SU-DHL-6 (cell line): ENCODE measurements around the gene MORC2.

Source experiments
- H2AFZ ChIP-seq: fragments of 200-600 bp; sonication (generic); 2 replicates; pipeline ENCODE4 v1.6.1; 2014; ENCODE audit warnings: low read depth, mild to moderate bottlenecking, moderate library complexity, mixed read lengths, antibody characterized with exemption, low read length; ENCODE audit not compliant: severe bottlenecking
- H3F3A ChIP-seq: fragments of 200-600 bp; shearing (Covaris generic); 2 replicates; pipeline ENCODE4 v1.6.0; 2016; ENCODE audit warnings: antibody characterized with exemption, mild to moderate bottlenecking; ENCODE audit not compliant: insufficient read depth
- H3K27ac ChIP-seq: fragments of 200-600 bp; sonication (generic); 2 replicates; pipeline ENCODE4 v1.5.1; 2016; ENCODE audit warnings: low read depth, mild to moderate bottlenecking, low read length, moderate library complexity, mixed read lengths
- H3K27me3 ChIP-seq: fragments of 200-600 bp; sonication (generic), shearing (Covaris generic); 2 replicates; pipeline ENCODE4 v1.6.0; 2014; ENCODE audit warnings: mild to moderate bottlenecking, low read length
- H3K36me3 ChIP-seq: fragments of 200-600 bp; sonication (generic); 2 replicates; pipeline ENCODE4 v1.6.1; 2014; ENCODE audit warnings: mild to moderate bottlenecking, low read length, mixed read lengths
- H3K4me2 ChIP-seq: fragments of 300-600, 200-600 bp; shearing (Covaris generic), sonication (generic); 2 replicates; pipeline ENCODE4 v1.6.0; 2014; ENCODE audit warnings: low read length, low read depth, mild to moderate bottlenecking; ENCODE audit not compliant: poor library complexity, severe bottlenecking
- H3K4me3 ChIP-seq: fragments of 200-600 bp; sonication (generic); 2 replicates; pipeline ENCODE4 v1.5.1; 2014; ENCODE audit warnings: antibody characterized with exemption, low read length, mild to moderate bottlenecking, mixed read lengths; ENCODE audit not compliant: insufficient read depth, poor library complexity, severe bottlenecking
- H3K79me2 ChIP-seq: fragments of 200-600 bp; sonication (generic); 2 replicates; pipeline ENCODE4 v1.6.1; 2014; ENCODE audit warnings: mild to moderate bottlenecking, low read length, moderate library complexity; ENCODE audit not compliant: insufficient read depth
- H3K9ac ChIP-seq: fragments of 200-600 bp; sonication (generic); 2 replicates; pipeline ENCODE4 v1.7.0; 2014; ENCODE audit warnings: mild to moderate bottlenecking, low read length
- H3K9me2 ChIP-seq: fragments of 200-600 bp; sonication (generic); replicated peaks from 2 replicates; pipeline ENCODE4 v1.6.1; 2014; ENCODE audit warnings: low read length; ENCODE audit not compliant: insufficient read depth
- H3K9me3 ChIP-seq: fragments of 200-600 bp; sonication (generic); 2 replicates; pipeline ENCODE4 v1.6.1; 2014; ENCODE audit warnings: low read length, mixed read lengths; ENCODE audit not compliant: insufficient read depth
- H4K20me1 ChIP-seq: fragments of 200-600 bp; sonication (generic); 2 replicates; pipeline ENCODE4 v1.6.1; 2014; ENCODE audit warnings: low read depth, mild to moderate bottlenecking, antibody characterized with exemption, low read length, moderate library complexity, mixed read lengths
- CTCF ChIP-seq: fragments of 200-600 bp; sonication (generic); IDR thresholded peaks from one replicate; pipeline ENCODE4 v1.5.1; 2017; ENCODE audit warnings: antibody characterized with exemption, mild to moderate bottlenecking, low read length, moderate library complexity; ENCODE audit not compliant: insufficient read depth, poor library complexity, severe bottlenecking
- EZH2phosphoT487 ChIP-seq: fragments of 200-600 bp; sonication (generic), shearing (Covaris generic); conservative IDR thresholded peaks from 2 replicates; pipeline ENCODE4 v1.6.1; 2018; ENCODE audit warnings: mild to moderate bottlenecking, antibody characterized with exemption, low read length, moderate library complexity, mixed read lengths

Gene MORC2

GRCh38 chr22:30948930-30949342, 19.6 kb downstream of the MORC2 start:
- H3F3A ChIP-seq, result no peaks in the 10 kb centered on the region
- no peaks in the 10 kb centered on the region for H3K79me2 ChIP-seq
- peaks cover 4% of the 10 kb centered on the region; the same call in 1 of the 2 replicates for H3K36me3 ChIP-seq
- no peak overlapping the region for H2AFZ ChIP-seq
- no peak overlapping the region for H3K4me2 ChIP-seq
- H3K9me2 ChIP-seq, result no peaks in the 10 kb centered on the region
- H3K27ac ChIP-seq, result no peak overlapping the region
- TF ChIP-seq EZH2phosphoT487 (no peak), CTCF (no peak)
- H3K9ac ChIP-seq, result no peak overlapping the region
- no peak overlapping the region for H3K4me3 ChIP-seq
- no peaks in the 10 kb centered on the region for H3K27me3 ChIP-seq
- no peaks in the 10 kb centered on the region for H4K20me1 ChIP-seq
- H3K9me3 ChIP-seq, result no peaks in the 10 kb centered on the region

DNA sequence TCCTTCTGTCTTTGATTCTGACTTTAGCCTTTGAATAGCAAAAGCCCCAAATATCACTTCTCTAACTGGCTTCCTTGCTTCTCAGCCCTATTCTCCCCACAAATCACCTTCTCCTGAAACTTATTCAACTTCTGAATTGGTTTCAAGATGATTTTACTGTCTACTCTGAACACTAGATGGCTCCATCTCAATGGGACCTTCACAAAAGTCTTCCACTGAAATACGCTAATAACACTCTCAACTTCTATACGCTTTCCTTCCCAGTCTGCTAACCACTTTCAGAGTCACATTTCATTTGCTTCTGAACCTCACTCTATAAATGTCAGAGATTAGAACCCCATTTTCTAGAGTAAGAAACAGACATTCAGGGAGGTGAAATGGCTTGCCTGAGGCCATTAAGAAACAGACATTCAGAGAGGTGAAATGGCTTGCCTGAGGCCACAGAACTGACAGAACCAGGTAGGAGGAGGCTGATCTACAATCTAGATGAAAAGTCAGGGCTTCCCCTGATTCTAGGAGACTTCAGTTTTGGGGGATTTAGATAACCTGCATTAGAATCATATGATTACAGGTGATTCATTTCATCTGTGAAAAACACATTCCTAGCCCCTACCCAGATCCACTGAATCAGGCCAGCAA, 20.6 kb downstream of the MORC2 start:
- Histone ChIP-seq H3F3A (no peaks in the 10 kb centered on the region), H3K4me3 (no peak overlapping the region), H3K9ac (no peak overlapping the region), H3K79me2 (no peaks in the 10 kb centered on the region), H4K20me1 (no peaks in the 10 kb centered on the region), H3K9me2 (no peaks in the 10 kb centered on the region), H3K36me3 (peaks cover 4% of the 10 kb centered on the region; the same call in 1 of the 2 replicates), H3K9me3 (no peaks in the 10 kb centered on the region), H3K4me2 (no peak overlapping the region), H3K27me3 (no peaks in the 10 kb centered on the region), H3K27ac (no peak overlapping the region), H2AFZ (no peak overlapping the region)
- TF ChIP-seq CTCF (no peak), EZH2phosphoT487 (no peak)

DNA sequence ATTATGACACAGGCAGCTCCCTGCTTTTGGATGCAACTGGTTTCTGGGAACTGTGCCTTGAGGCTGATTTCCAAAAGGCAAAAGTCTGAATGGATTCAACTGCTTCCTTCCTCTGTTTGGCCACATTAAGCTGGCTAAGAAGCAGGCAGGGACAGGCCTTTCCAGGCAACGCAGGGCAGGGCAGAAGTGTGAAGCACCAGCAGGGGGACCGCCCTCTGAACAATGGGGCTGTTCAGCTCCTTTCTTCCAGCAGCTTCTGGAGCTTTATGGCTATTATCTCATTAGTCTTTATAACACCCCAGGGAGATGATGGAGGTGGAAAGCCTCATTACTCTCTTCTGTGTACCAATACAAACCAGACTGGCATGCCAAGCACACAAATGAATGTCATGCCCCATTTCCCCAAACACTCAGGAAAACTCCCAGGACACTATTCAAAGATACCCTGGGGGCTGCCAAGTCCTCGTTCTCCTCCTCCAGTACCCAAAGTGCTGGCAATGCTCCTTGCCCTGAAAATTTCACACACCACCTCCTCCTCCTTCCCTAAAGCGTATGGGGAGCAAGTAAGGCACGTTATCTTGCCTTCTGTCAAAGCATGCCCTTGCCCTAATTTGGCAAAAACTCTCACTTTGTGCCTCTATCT, 21.3 kb downstream of the MORC2 start:
- no peak overlapping the region for H3K27ac ChIP-seq
- H4K20me1 ChIP-seq, result no peaks in the 10 kb centered on the region

More for the DNA sequence above, 21.3 kb downstream of the MORC2 start:
- Histone ChIP-seq H2AFZ (no peak overlapping the region), H3F3A (no peaks in the 10 kb centered on the region), H3K27me3 (no peaks in the 10 kb centered on the region), H3K9ac (no peak overlapping the region), H3K9me3 (no peaks in the 10 kb centered on the region), H3K9me2 (no peaks in the 10 kb centered on the region), H3K4me2 (no peak overlapping the region), H3K36me3 (peaks cover 4% of the 10 kb centered on the region; the same call in 1 of the 2 replicates), H3K4me3 (no peak overlapping the region), H3K79me2 (no peaks in the 10 kb centered on the region)
- TF ChIP-seq EZH2phosphoT487 (no peak), CTCF (no peak)
